ENCODE measurements around the gene CDC42EP2.
A peak's percentile ranks its signal among the peaks of the same experiment; 100 is the strongest.

CDC42EP2 gene, protein sequence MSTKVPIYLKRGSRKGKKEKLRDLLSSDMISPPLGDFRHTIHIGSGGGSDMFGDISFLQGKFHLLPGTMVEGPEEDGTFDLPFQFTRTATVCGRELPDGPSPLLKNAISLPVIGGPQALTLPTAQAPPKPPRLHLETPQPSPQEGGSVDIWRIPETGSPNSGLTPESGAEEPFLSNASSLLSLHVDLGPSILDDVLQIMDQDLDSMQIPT

DNA sequence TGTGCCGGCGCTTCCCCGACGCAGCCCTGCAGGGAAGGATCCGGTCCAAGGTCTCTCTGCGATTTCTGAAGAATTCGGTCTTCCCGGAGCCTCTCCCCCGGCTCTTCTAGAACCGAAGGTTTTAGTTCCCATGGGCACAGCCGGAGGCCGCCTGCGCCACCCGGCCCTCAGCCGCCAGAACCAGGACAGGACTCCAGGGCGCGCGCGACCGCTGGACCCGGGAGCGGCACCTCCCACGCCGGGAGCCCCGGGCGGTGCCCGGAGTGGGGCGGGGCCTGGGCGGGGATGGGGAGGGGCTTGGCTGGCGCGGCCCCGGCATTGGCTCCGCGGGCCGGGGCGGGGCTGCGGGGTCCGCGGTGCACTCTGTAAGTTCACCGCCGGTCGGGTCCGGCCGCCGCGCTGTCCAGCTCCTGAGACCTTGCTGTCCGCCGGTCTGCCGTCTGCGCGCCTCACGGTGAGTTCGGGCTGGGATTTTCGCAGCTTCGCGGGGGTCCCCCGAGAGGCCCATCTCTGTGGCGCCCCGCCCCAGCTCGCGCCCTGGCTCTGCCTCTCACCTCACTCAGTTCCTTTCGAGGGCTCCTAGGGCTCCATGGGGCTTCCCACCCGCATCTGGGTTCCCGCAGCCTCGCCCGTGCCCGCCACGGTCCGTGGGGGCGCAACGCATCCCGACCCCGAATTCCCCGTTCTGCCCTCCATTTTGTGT lies at the start of gene CDC42EP2:
Gene CDC42EP2 (plus strand): TSS at position 366 of the 703 bp plus-strand sequence. CDS start 6,033 bp downstream, outside the sequence.
- TF ChIP-seq SUZ12 (IDR thresholded peaks at IDR 0.05; ENCODE audit: extremely low read depth, insufficient read depth, insufficient read length): no peak
- no peak for TF ChIP-seq ZNF274 (IDR thresholded peaks at IDR 0.05; ENCODE audit: low read depth, low read length)
- no peak for TF ChIP-seq YY1 (IDR thresholded peaks at IDR 0.05; ENCODE audit: insufficient read depth, insufficient read length)
- peaks cover 15% of the 10 kb centered on the region for H3K36me3 ChIP-seq (ENCODE audit: insufficient read depth, insufficient read length, low read length)
- H3K4me3 ChIP-seq (ENCODE audit: insufficient read length, low read depth): peak within 1 kb of the TSS; percentile 96
- peaks cover 15% of the 10 kb centered on the region for H3K27me3 ChIP-seq (ENCODE audit: insufficient read depth, insufficient read length)
- H3K4me1 ChIP-seq (ENCODE audit: insufficient read depth, insufficient read length): peaks cover 43% of the 10 kb centered on the region
- DNase-seq (ENCODE audit: low read depth, low spot score): peak; percentile 77
- H3K9ac ChIP-seq (ENCODE audit: insufficient read length, low read depth): peak within 1 kb of the TSS; percentile 98
- no peaks in the 10 kb centered on the region for H3K9me3 ChIP-seq (ENCODE audit: insufficient read depth, low read length)

DNA sequence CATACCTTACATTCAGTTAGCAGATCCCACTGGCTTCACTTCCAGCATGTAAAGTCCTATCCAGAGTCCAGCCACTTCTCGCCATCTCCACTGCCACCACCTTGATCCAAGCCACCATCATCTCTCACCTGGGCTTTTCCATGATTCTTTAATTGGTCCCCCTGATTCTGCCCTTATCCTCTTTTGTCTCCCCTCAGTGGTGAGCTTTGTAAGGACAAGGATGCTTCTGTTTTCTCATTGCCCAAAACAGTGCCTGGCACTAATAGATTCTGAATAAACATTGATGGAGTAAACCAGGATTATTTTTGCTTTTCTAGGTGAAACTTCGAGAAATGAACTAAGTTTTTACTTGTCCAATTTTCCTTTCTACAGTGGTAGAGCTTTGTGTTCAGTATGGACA lies 48.5 kb upstream of the CDC42EP2 start:
- no peaks in the 10 kb centered on the region for H3K9me3 ChIP-seq (ENCODE audit: insufficient read depth, low read length)
- no peaks in the 10 kb centered on the region for H3K4me1 ChIP-seq (ENCODE audit: insufficient read depth, insufficient read length)
- H3K36me3 ChIP-seq (ENCODE audit: insufficient read depth, insufficient read length, low read length): peaks cover 70% of the 10 kb centered on the region
- H3K27me3 ChIP-seq (ENCODE audit: insufficient read depth, insufficient read length): no peaks in the 10 kb centered on the region
- no peak overlapping the region for H3K4me3 ChIP-seq (ENCODE audit: insufficient read length, low read depth)
- TF ChIP-seq YY1 (IDR thresholded peaks at IDR 0.05; ENCODE audit: insufficient read depth, insufficient read length) (no peak), ZNF274 (IDR thresholded peaks at IDR 0.05; ENCODE audit: low read depth, low read length) (no peak), SUZ12 (IDR thresholded peaks at IDR 0.05; ENCODE audit: extremely low read depth, insufficient read depth, insufficient read length) (no peak)
- H3K9ac ChIP-seq (ENCODE audit: insufficient read length, low read depth): no peak overlapping the region
- DNase-seq (ENCODE audit: low read depth, low spot score): no peak

DNA sequence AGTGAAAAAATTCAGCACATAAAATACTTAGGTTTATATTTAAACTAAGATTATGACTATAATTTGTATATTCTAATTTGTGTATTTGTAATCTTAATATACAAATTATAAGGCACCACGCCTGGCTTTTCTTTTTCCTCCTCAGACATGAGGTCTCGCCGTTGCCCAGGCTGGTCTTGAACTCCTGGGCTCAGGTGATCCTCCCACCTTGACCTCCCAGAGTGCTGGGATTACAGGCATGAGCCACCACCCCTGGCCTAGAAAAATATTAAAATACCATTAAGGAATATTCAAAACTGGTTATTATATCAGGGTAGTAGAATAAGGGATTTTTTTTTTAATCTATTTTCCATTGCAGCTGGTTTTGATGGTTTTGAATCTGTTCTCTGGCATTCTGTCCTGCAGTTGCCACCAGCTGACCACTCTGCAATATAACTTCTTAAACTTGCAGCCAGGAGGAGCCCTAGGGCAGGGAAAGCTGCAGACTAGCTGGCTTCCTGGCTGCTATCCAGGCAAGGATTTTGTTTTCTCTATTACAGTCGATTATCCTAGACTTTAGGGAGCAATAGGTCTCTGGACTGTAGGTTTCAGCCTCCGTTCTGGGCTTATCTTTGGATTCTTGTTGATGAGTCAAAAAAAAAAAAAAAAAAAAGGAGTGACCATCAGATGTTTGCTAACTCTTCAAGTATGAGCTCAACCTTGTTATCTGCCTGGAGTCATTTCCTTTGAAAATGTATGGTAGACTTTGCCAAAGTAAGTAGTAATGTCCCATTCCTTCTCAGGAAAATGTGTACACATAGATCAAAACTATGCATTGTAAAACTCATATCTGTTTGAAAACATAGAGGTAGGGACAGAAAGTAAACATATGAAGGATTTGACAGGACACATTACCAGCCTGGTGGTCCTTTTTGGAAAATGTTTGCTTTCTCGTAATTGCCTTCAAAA lies 39.7 kb upstream of the CDC42EP2 start:
- no peak for DNase-seq (ENCODE audit: low read depth, low spot score)

DNA sequence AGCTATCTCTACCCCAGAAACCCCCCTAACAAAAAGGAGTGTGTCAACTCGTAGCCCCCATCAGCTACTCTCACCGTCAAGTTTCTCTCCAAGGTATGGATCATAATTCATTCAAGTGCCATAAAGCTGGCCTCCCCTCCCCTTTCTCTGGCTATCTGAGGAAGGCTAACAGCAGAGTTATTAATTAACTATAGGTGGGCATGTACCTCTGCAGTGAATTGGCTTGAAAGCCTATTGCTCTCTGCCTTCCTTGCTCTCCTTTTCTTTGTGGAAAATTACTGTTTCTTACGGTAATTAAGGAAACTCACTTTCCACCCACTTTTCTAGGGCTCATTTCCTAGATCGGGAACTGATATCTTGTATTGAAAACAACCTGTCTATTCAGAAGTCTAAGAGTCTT lies 38.8 kb upstream of the CDC42EP2 start:
- Histone ChIP-seq H3K4me3 (ENCODE audit: insufficient read length, low read depth) (no peak overlapping the region), H3K9me3 (ENCODE audit: insufficient read depth, low read length) (no peaks in the 10 kb centered on the region), H3K4me1 (ENCODE audit: insufficient read depth, insufficient read length) (no peaks in the 10 kb centered on the region), H3K9ac (ENCODE audit: insufficient read length, low read depth) (no peak overlapping the region), H3K27me3 (ENCODE audit: insufficient read depth, insufficient read length) (no peaks in the 10 kb centered on the region), H3K36me3 (ENCODE audit: insufficient read depth, insufficient read length, low read length) (peaks cover 73% of the 10 kb centered on the region)
- DNase-seq (ENCODE audit: low read depth, low spot score): no peak
- TF ChIP-seq ZNF274 (IDR thresholded peaks at IDR 0.05; ENCODE audit: low read depth, low read length) (no peak), SUZ12 (IDR thresholded peaks at IDR 0.05; ENCODE audit: extremely low read depth, insufficient read depth, insufficient read length) (no peak), YY1 (IDR thresholded peaks at IDR 0.05; ENCODE audit: insufficient read depth, insufficient read length) (no peak)

More for the DNA sequence above, 39.7 kb upstream of the CDC42EP2 start:
- TF ChIP-seq ZNF274 (IDR thresholded peaks at IDR 0.05; ENCODE audit: low read depth, low read length): no peak
- TF ChIP-seq YY1 (IDR thresholded peaks at IDR 0.05; ENCODE audit: insufficient read depth, insufficient read length): no peak
- no peak for TF ChIP-seq SUZ12 (IDR thresholded peaks at IDR 0.05; ENCODE audit: extremely low read depth, insufficient read depth, insufficient read length)
- H3K9me3 ChIP-seq (ENCODE audit: insufficient read depth, low read length): no peaks in the 10 kb centered on the region
- peaks cover 73% of the 10 kb centered on the region for H3K36me3 ChIP-seq (ENCODE audit: insufficient read depth, insufficient read length, low read length)
- H3K4me1 ChIP-seq (ENCODE audit: insufficient read depth, insufficient read length): no peaks in the 10 kb centered on the region
- H3K27me3 ChIP-seq (ENCODE audit: insufficient read depth, insufficient read length): no peaks in the 10 kb centered on the region
- no peak overlapping the region for H3K4me3 ChIP-seq (ENCODE audit: insufficient read length, low read depth)
- no peak overlapping the region for H3K9ac ChIP-seq (ENCODE audit: insufficient read length, low read depth)

DNA sequence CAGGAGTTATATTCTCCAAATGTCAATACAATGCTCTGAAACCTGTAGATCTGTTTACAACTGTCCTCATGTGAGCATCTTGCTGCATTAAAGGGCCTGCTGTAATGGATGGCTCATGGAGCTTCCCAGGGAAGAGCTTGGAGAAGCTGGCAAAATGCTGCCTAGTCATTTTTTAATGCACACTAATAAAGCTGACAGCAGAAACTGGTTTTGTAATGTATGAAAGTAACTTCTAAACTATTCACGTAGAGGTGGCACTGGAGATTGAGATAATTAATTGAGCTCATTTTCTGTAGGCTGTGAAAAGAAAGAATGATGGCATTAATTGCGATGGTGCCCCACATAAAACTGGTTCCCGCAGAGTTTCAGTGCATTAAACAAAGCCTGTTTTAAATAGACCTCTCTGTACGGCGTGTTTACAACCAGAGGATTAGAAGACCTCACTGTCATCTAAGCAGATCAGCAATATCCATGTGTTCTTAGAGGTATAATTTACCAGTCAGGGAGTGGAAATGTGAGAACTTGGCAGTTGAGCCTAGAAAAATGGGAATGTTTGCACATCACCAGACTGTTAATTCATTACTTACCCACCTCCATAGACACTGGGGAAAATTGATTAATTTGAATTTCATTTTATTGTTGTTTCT lies 36.9 kb upstream of the CDC42EP2 start:
- Histone ChIP-seq H3K9me3 (ENCODE audit: insufficient read depth, low read length) (no peaks in the 10 kb centered on the region), H3K36me3 (ENCODE audit: insufficient read depth, insufficient read length, low read length) (peaks cover 74% of the 10 kb centered on the region), H3K4me3 (ENCODE audit: insufficient read length, low read depth) (no peak overlapping the region), H3K4me1 (ENCODE audit: insufficient read depth, insufficient read length) (no peaks in the 10 kb centered on the region), H3K27me3 (ENCODE audit: insufficient read depth, insufficient read length) (no peaks in the 10 kb centered on the region), H3K9ac (ENCODE audit: insufficient read length, low read depth) (no peak overlapping the region)
- TF ChIP-seq ZNF274 (IDR thresholded peaks at IDR 0.05; ENCODE audit: low read depth, low read length) (no peak), SUZ12 (IDR thresholded peaks at IDR 0.05; ENCODE audit: extremely low read depth, insufficient read depth, insufficient read length) (no peak), YY1 (IDR thresholded peaks at IDR 0.05; ENCODE audit: insufficient read depth, insufficient read length) (no peak)
- DNase-seq (ENCODE audit: low read depth, low spot score): no peak

DNA sequence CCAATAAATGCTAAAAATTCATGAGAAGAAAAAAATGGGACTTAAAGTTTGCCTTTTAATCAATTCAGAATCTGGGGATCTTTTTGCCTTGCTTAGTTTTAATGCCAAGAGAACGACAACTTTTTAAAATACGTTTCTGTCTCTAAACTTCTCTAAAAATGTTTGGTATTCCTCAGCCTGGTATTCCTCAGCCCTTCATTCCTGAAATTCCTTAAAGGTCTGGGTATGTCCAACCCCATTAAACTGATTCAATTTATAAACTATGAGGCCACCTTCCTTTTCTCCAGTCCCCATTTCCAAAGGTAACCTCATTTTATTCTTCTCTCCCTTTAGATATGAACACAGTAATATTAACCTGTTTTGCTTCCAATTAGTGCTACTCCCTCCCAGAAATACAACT lies 36.3 kb upstream of the CDC42EP2 start:
- no peak overlapping the region for H3K4me3 ChIP-seq (ENCODE audit: insufficient read length, low read depth)
- no peaks in the 10 kb centered on the region for H3K4me1 ChIP-seq (ENCODE audit: insufficient read depth, insufficient read length)
- peaks cover 78% of the 10 kb centered on the region for H3K36me3 ChIP-seq (ENCODE audit: insufficient read depth, insufficient read length, low read length)
- H3K9me3 ChIP-seq (ENCODE audit: insufficient read depth, low read length): no peaks in the 10 kb centered on the region
- no peak overlapping the region for H3K9ac ChIP-seq (ENCODE audit: insufficient read length, low read depth)
- no peaks in the 10 kb centered on the region for H3K27me3 ChIP-seq (ENCODE audit: insufficient read depth, insufficient read length)
- TF ChIP-seq ZNF274 (IDR thresholded peaks at IDR 0.05; ENCODE audit: low read depth, low read length) (no peak), SUZ12 (IDR thresholded peaks at IDR 0.05; ENCODE audit: extremely low read depth, insufficient read depth, insufficient read length) (no peak), YY1 (IDR thresholded peaks at IDR 0.05; ENCODE audit: insufficient read depth, insufficient read length) (no peak)
- no peak for DNase-seq (ENCODE audit: low read depth, low spot score)
